B cell (primary cell): ENCODE results near the gene PAM16. TPM values are rescaled to one million over a fixed set of nuclear protein-coding genes. Genes with fewer than 3 reads are reported as not detected.

Experiments
- ATAC-seq: fragments of 200-7000 bp; cut with Tn5 transposase; one replicate; pipeline ENCODE4 v1.10.0; 2021; ENCODE audit warnings: low read depth, mild to moderate bottlenecking, moderate number of reproducible peaks, moderate library complexity
- CTCF ChIA-PET: fragments of 350-600 bp; sonication (Branson Sonifier 250); formaldehyde crosslinking; loops from one replicate; lab custom pipeline; 2021; ENCODE audit warnings: antibody characterized with exemption, inconsistent platforms; lab: Charles Lee
- POLR2A ChIA-PET: fragments of 350-600 bp; sonication (Branson Sonifier 250); formaldehyde crosslinking; loops from one replicate; lab custom pipeline; 2021; ENCODE audit warnings: antibody characterized with exemption; lab: Charles Lee
- DNase-seq: peaks from one replicate; pipeline ENCODE4 v3.0.0; 2013
- H2AFZ ChIP-seq: 2 replicates; pipeline ENCODE4 v1.6.1; 2012; ENCODE audit warnings: mild to moderate bottlenecking, low read depth, low read length; ENCODE audit not compliant: insufficient read depth, poor library complexity, severe bottlenecking
- H3K27ac ChIP-seq, 2 donors: 1 replicate in 1 of 2; 2 replicates in 1 of 2; pipeline ENCODE4 v1.5.1; 2012 to 2013; ENCODE audit warnings: low read length in 2 of 2, mild to moderate bottlenecking in 2 of 2, moderate library complexity in 1 of 2
- H3K27me3 ChIP-seq, 4 experiments: fragments of 200-600 bp in 1 of 4; sonication (generic) in 1 of 4; replicated peaks in 1 of 4; 1 replicate in 2 of 4; 2 replicates in 2 of 4; pipeline versions ENCODE4 v1.6.1 to v1.7.0; 2013 to 2016; ENCODE audit warnings: low read length in 3 of 4, mild to moderate bottlenecking in 2 of 4, mixed read lengths in 1 of 4, moderate library complexity in 1 of 4; ENCODE audit not compliant: insufficient read depth in 4 of 4, control insufficient read depth in 3 of 4; ENCODE audit errors: control extremely low read depth in 1 of 4
- H3K36me3 ChIP-seq, 2 experiments: replicated peaks in 1 of 2; 1 replicate in 1 of 2; 2 replicates in 1 of 2; pipeline versions ENCODE4 v1.6.1 to v1.7.1; 2013; ENCODE audit warnings: low read length in 1 of 2; ENCODE audit not compliant: insufficient read depth in 2 of 2, control insufficient read depth in 1 of 2; ENCODE audit errors: control extremely low read depth in 1 of 2, extremely low read depth in 1 of 2
- H3K4me1 ChIP-seq, 2 donors: fragments of 200-600 bp in 1 of 2; sonication (generic) in 1 of 2; 1 replicate in 1 of 2; 2 replicates in 1 of 2; pipeline versions ENCODE4 v1.5.1 to v1.6.1; 2013 to 2017; ENCODE audit warnings: low read length in 2 of 2; ENCODE audit not compliant: control insufficient read depth in 2 of 2, insufficient read depth in 2 of 2
- H3K4me2 ChIP-seq: replicated peaks from 2 replicates; pipeline ENCODE3; 2012; ENCODE audit warnings: mild to moderate bottlenecking, low read depth, low read length; ENCODE audit not compliant: poor library complexity, severe bottlenecking
- H3K4me3 ChIP-seq, 5 experiments: fragments of 200-600 bp in 1 of 5; sonication (generic) in 1 of 5; 1 replicate in 3 of 5; 2 replicates in 2 of 5; pipeline versions ENCODE4 v1.5.1 to v1.7.0; 2011 to 2016; ENCODE audit warnings: low read length in 4 of 5, mild to moderate bottlenecking in 4 of 5, low read depth in 2 of 5, control low read depth in 1 of 5, moderate library complexity in 1 of 5; ENCODE audit not compliant: insufficient read depth in 1 of 5; ENCODE audit errors: control extremely low read depth in 1 of 5, extremely low read depth in 1 of 5
- H3K79me2 ChIP-seq: fragments of 200-600 bp; sonication (generic); one replicate; pipeline ENCODE4 v1.6.0; 2016; ENCODE audit warnings: low read length; ENCODE audit not compliant: control insufficient read depth, insufficient read depth
- H3K9ac ChIP-seq: fragments of 200-600 bp; sonication (generic); 2 replicates; pipeline ENCODE4 v1.6.1; 2017; ENCODE audit warnings: mild to moderate bottlenecking, low read length, moderate library complexity
- H3K9me3 ChIP-seq, 3 donors: one replicate each; pipeline versions ENCODE4 v1.6.1 to v1.7.1; 2013; ENCODE audit warnings: low read length in 2 of 3; ENCODE audit not compliant: control insufficient read depth in 2 of 3, insufficient read depth in 1 of 3; ENCODE audit errors: control extremely low read depth in 1 of 3
- H4K20me1 ChIP-seq: 2 replicates; pipeline ENCODE4 v1.6.0; 2012; ENCODE audit warnings: mild to moderate bottlenecking, low read length; ENCODE audit not compliant: insufficient read depth, control insufficient read depth, poor library complexity, severe bottlenecking
- H3K27ac Mint-ChIP-seq: one replicate; pipeline ENCODE4 v1.8.0; 2021; ENCODE audit warnings: mixed read lengths
- H3K27me3 Mint-ChIP-seq: one replicate; pipeline ENCODE4 v1.8.0; 2021; ENCODE audit warnings: mixed read lengths
- H3K4me1 Mint-ChIP-seq: one replicate; pipeline ENCODE4 v1.8.0; 2021; ENCODE audit warnings: mixed read lengths
- H3K4me3 Mint-ChIP-seq: one replicate; pipeline ENCODE4 v1.8.0; 2021; ENCODE audit warnings: mixed read lengths
- H3K9me3 Mint-ChIP-seq: one replicate; pipeline ENCODE4 v1.8.0; 2022; ENCODE audit warnings: mixed read lengths; ENCODE audit not compliant: insufficient read depth
- CTCF ChIP-seq: fragments of 200-600 bp; IDR thresholded peaks from one replicate; pipeline ENCODE4 v1.8.0; 2022; ENCODE audit warnings: antibody characterized with exemption, mild to moderate bottlenecking
- EZH2 ChIP-seq: IDR thresholded peaks from 2 replicates; pipeline ENCODE4 v1.6.1; 2012; ENCODE audit warnings: borderline replicate concordance, low read depth, mild to moderate bottlenecking, moderate library complexity, low read length; ENCODE audit not compliant: insufficient read depth, poor library complexity, severe bottlenecking
- WGBS: methylation state at CpG from one replicate; pipeline ENCODE4 v1.1.5; 2013; ENCODE audit warnings: missing lambda C conversion rate; ENCODE audit not compliant: insufficient coverage; 5-methylcytosine and 5-hydroxymethylcytosine counted together
- intact Hi-C: fragments of 100-400 bp; cut with micrococcal nuclease; formaldehyde crosslinking; loops from one replicate; pipeline ENCODE4 v1.10.0; 2022
- polyA plus RNA-seq: library from polyadenylated mRNA; depleted of rRNA; stranded (reverse); fragments of >200 nt; gene quantifications from 2 replicates; pipeline ENCODE4 v1.2.3, GENCODE V29; 2012
- total RNA-seq, 2 donors: library from RNA; stranded (reverse); fragments of 120-200 nt in 1 of 2; gene quantifications; 1 replicate in 1 of 2; 2 replicates in 1 of 2; pipeline versions ENCODE4 v1.2.3 to v1.2.4, GENCODE V29; 2013 to 2022

Gene PAM16
- total and polyA plus RNA-seq, 2 donors (not counting 1 experiment from before 2014, with no cell fraction given): 57.3 to 64.1 TPM

- Mint-ChIP-seq H3K27ac (no peak overlapping the region), H3K27me3 (no peaks in the 10 kb centered on the region), H3K9me3 (no peaks in the 10 kb centered on the region), H3K4me3 (no peak overlapping the region), H3K4me1 (no peaks in the 10 kb centered on the region)
- Histone ChIP-seq H3K79me2 (peaks cover 46% of the 10 kb centered on the region), H2AFZ (no peak overlapping the region), H3K27ac (no peak overlapping the region), H3K27me3 (peaks cover 0 to 10% (median 0%) of the 10 kb centered on the region in 4 experiments), H3K4me2 (no peak overlapping the region), H4K20me1 (peaks cover 17% of the 10 kb centered on the region), H3K9me3 (no peaks in the 10 kb centered on the region), H3K4me3 (no peak overlapping the region), H3K4me1 (no peaks in the 10 kb centered on the region), H3K9ac (no peak overlapping the region), H3K36me3 (peaks cover 0 to 11% of the 10 kb centered on the region in 2 experiments)
- TF ChIP-seq CTCF: no peak
- no peak for TF ChIP-seq EZH2
- intact Hi-C loops: no loop called here
- DNase-seq (no peak), ATAC-seq (no peak)
- 96% methylated on average over 34 of the region's 41 CpGs for WGBS
- CTCF ChIA-PET: no interaction called here
- POLR2A ChIA-PET: no interaction called here
These were observed 14.2 kb downstream of the PAM16 start for GRCh38 chr16:4336701-4337539.
